A549 (cell line): ENCODE measurements around the gene RBMXL2. TPM values are rescaled to one million over a fixed set of nuclear protein-coding genes. Genes with fewer than 3 reads are reported as not detected.

ENCODE experiments used
- ATAC-seq, 2 experiments: fragments of 200-7000 bp in 1 of 2; fragments of >200 bp in 1 of 2; cut with Nextera tagmentation in 1 of 2; cut with Tn5 transposase in 1 of 2; 3 replicates each; pipeline versions ENCODE4 v1.8.0 to v1.9.1; 2018 to 2020; ENCODE audit warnings: mild to moderate bottlenecking in 1 of 2, moderate library complexity in 1 of 2
- CTCF ChIA-PET: fragments of 300-600 bp; sonication (Branson Sonifier 250); formaldehyde crosslinking; extraction: SDS; loops from one replicate; lab custom pipeline; 2021; ENCODE audit warnings: antibody characterized with exemption, inconsistent platforms; lab: Yijun Ruan, JAX
- POLR2A ChIA-PET: fragments of 350-600 bp; formaldehyde crosslinking; extraction: SDS; loops from one replicate; lab custom pipeline; 2021; ENCODE audit warnings: antibody characterized with exemption, inconsistent platforms; lab: Yijun Ruan, JAX
- DNase-seq, 2 experiments: peaks; one replicate each; pipeline versions ENCODE4 v3.0.0 to v3.0.0-alpha.2; 2011 to 2016; ENCODE audit warnings: low read depth in 1 of 2, low spot score in 1 of 2
- FAIRE-seq: peaks from 2 replicates; lab custom pipeline; 2011; peaks lifted over from hg19 to GRCh38; lab: Jason Lieb, UNC
- H3K27ac ChIP-seq, 2 experiments: fragments of >200 bp; sonication (Bioruptor Twin); formaldehyde crosslinking; 3 replicates each; pipeline ENCODE4 v1.5.1; 2016 to 2017
- H3K4me1 ChIP-seq: fragments of >200 bp; sonication (Bioruptor Twin); formaldehyde crosslinking; 3 replicates; pipeline ENCODE4 v1.6.1; 2016
- H3K4me2 ChIP-seq: fragments of >200 bp; sonication (Bioruptor Twin); formaldehyde crosslinking; 3 replicates; pipeline ENCODE4 v1.6.1; 2016
- H3K4me3 ChIP-seq: fragments of >200 bp; sonication (Bioruptor Twin); formaldehyde crosslinking; 3 replicates; pipeline ENCODE4 v1.5.1; 2016
- H3K9me3 ChIP-seq: fragments of >200 bp; sonication (Bioruptor Twin); formaldehyde crosslinking; 3 replicates; pipeline ENCODE4 v1.6.1; 2016
- BCL3 ChIP-seq: fragments of >200 bp; sonication (Bioruptor Twin); formaldehyde crosslinking; IDR thresholded peaks from 3 replicates; pipeline ENCODE4 v1.6.1; 2016
- CBX2 ChIP-seq: fragments of 200-600 bp; sonication (generic); IDR thresholded peaks from 2 replicates; pipeline ENCODE4 v1.6.1; 2016; ENCODE audit warnings: low read depth, mild to moderate bottlenecking, borderline replicate concordance
- EHF ChIP-seq: fragments of 250-450 bp; sonication (Bioruptor Pico); IDR thresholded peaks from 2 replicates; pipeline ENCODE4 v1.5.0; 2020; ENCODE audit warnings: mild to moderate bottlenecking
- EHMT2 ChIP-seq: fragments of 200-600 bp; sonication (generic); IDR thresholded peaks from 2 replicates; pipeline ENCODE4 v1.6.1; 2016; ENCODE audit warnings: antibody characterized with exemption, low read depth, mild to moderate bottlenecking, moderate library complexity
- ESRRA ChIP-seq: fragments of 150-350 bp; IDR thresholded peaks from 2 replicates; pipeline ENCODE4 v1.6.1; 2014; ENCODE audit warnings: mild to moderate bottlenecking, low read length, borderline replicate concordance
- FOSB ChIP-seq: fragments of 250-450 bp; sonication (Bioruptor Pico); IDR thresholded peaks from 2 replicates; pipeline ENCODE4 v1.5.0; 2020; ENCODE audit warnings: mild to moderate bottlenecking, moderate library complexity
- FOXS1 ChIP-seq: fragments of 250-450 bp; sonication (Bioruptor Pico); IDR thresholded peaks from 2 replicates; pipeline ENCODE4 v1.5.0; 2020; ENCODE audit warnings: mild to moderate bottlenecking, moderate library complexity
- HDAC2 ChIP-seq: fragments of 200-600 bp; sonication (generic); IDR thresholded peaks from 2 replicates; pipeline ENCODE4 v1.6.1; 2016
- JUN ChIP-seq, 2 experiments: fragments of >200 bp; sonication (Bioruptor Twin); formaldehyde crosslinking; IDR thresholded peaks; 2 replicates in 1 of 2; 3 replicates in 1 of 2; pipeline ENCODE4 v1.6.1; 2016 to 2017
- JUNB ChIP-seq: fragments of >200 bp; sonication (Bioruptor Twin); formaldehyde crosslinking; IDR thresholded peaks from 2 replicates; pipeline ENCODE4 v1.6.1; 2016
- KDM5A ChIP-seq: fragments of 200-600 bp; sonication (generic); IDR thresholded peaks from 2 replicates; pipeline ENCODE4 v1.6.1; 2016; ENCODE audit warnings: antibody characterized with exemption, mild to moderate bottlenecking
- MAX ChIP-seq: IDR thresholded peaks from 2 replicates; pipeline ENCODE4 v1.6.1; 2012
- MAZ ChIP-seq: fragments of 150-350 bp; IDR thresholded peaks from 2 replicates; pipeline ENCODE4 v1.6.1; 2014; ENCODE audit warnings: antibody characterized with exemption, low read depth, low read length, borderline replicate concordance
- NPAS2 ChIP-seq: fragments of 250-450 bp; sonication (Bioruptor Pico); IDR thresholded peaks from 2 replicates; pipeline ENCODE4 v1.8.0; 2022; ENCODE audit warnings: mild to moderate bottlenecking, moderate library complexity, borderline replicate concordance
- NR3C1 ChIP-seq: fragments of >200 bp; sonication (Bioruptor Twin); formaldehyde crosslinking; IDR thresholded peaks from 3 replicates; pipeline ENCODE4 v1.6.1; 2017
- PBX3 ChIP-seq: IDR thresholded peaks from 2 replicates; pipeline ENCODE4 v1.6.1; 2012
- PHF8 ChIP-seq: fragments of 200-600 bp; sonication (generic); IDR thresholded peaks from 2 replicates; pipeline ENCODE4 v1.6.1; 2016; ENCODE audit warnings: low read depth, mild to moderate bottlenecking, antibody characterized with exemption, moderate library complexity, borderline replicate concordance
- POLR2AphosphoS2 ChIP-seq: conservative IDR thresholded peaks from 2 replicates; pipeline ENCODE4 v1.6.1; 2012; ENCODE audit warnings: low read length, improper control_type of control experiment, inconsistent platforms
- RAD21 ChIP-seq, 2 experiments: fragments of >200 bp in 1 of 2; sonication (Bioruptor Twin) in 1 of 2; formaldehyde crosslinking in 1 of 2; IDR thresholded peaks in 1 of 2; conservative IDR thresholded peaks in 1 of 2; 2 replicates in 1 of 2; 3 replicates in 1 of 2; pipeline ENCODE4 v1.6.1; 2012 to 2018; ENCODE audit warnings: inconsistent platforms in 1 of 2
- RARB ChIP-seq: fragments of 250-450 bp; sonication (Bioruptor Pico); IDR thresholded peaks from 2 replicates; pipeline ENCODE4 v1.8.0; 2021; ENCODE audit warnings: mild to moderate bottlenecking, moderate library complexity
- RCOR1 ChIP-seq: fragments of 150-350 bp; IDR thresholded peaks from 2 replicates; pipeline ENCODE4 v1.6.1; 2014; ENCODE audit warnings: antibody characterized with exemption, low read length, low read depth
- RNF2 ChIP-seq: fragments of 200-600 bp; sonication (generic); IDR thresholded peaks from 2 replicates; pipeline ENCODE4 v1.6.1; 2016; ENCODE audit warnings: low read depth, mild to moderate bottlenecking, antibody characterized with exemption, moderate library complexity, borderline replicate concordance
- ZFP36 ChIP-seq: fragments of 450-650 bp; IDR thresholded peaks from 2 replicates; pipeline ENCODE4 v1.6.1; 2014; ENCODE audit warnings: borderline replicate concordance; ENCODE audit not compliant: partially characterized antibody
- ZSCAN20 ChIP-seq: fragments of 250-450 bp; sonication (Bioruptor Pico); IDR thresholded peaks from 2 replicates; pipeline ENCODE4 v1.8.0; 2022; ENCODE audit warnings: mild to moderate bottlenecking, moderate library complexity
- WGBS: methylation state at CpG from one replicate; pipeline ENCODE4 v1.1.6; 2017; ENCODE audit errors: missing lambda C conversion rate; 5-methylcytosine and 5-hydroxymethylcytosine counted together
- polyA plus RNA-seq, 4 experiments: library from polyadenylated mRNA; depleted of rRNA in 3 of 4; stranded (reverse); fragments of >200 nt; fragmentation: RNase III in 1 of 4; extraction: RNeasy Plus Mini Kit Qiagen cat#74134 plus additional on column Dnase treatment in 1 of 4; gene quantifications; 2 replicates in 3 of 4; 3 replicates in 1 of 4; pipeline ENCODE4 v1.2.3, GENCODE V29; 2011 to 2017
- TF ChIP-seq, protein P1 (sequence below): fragments of >200 bp; sonication (Bioruptor Twin); formaldehyde crosslinking; IDR thresholded peaks from 2 replicates; pipeline ENCODE4 v1.6.1; 2016

Gene RBMXL2
- polyA plus RNA-seq, 2 of the 4 experiments (the other 2 are of a cell fraction): not detected

DNA sequence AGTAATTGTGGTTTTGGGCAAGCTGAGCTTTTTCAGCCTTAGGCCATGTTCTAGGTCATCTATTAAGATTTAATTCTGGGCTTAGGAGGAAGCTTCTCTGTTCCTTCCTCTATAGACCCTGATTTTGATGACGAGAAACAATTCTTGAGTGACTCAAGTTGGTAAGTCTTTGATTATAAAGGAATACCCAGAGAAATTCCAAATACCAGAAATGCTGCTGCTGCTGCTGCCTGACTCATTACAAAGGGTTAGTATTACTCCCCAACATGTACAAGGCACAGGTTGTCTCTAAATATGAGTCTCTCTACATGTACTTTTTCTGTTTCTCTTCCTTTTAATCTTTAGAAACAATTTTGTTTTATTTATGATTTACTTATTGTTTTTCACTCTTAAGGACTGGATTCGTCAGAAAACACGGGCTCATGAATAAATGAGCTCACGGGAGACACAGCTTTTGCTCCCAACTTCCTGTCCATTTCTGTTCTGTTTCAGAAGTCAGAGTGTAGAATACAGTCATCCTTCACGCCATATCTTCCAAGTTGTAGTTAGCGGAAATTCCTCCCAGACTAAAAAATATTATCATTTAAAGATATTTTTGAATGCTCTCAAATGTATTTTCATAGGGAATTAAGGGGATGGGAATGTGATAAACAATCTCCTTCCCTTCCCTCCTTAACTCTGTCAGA is 31.8 kb upstream of the RBMXL2 start:
- ChIA-PET CTCF (interaction anchor here (0.6 kb wide), 1 partner anchor 523 kb away, joined by 4 read pairs; no protein-coding TSS in a partner anchor), POLR2A (no interaction called here)
- DNase-seq (no peak), ATAC-seq (no peak), FAIRE-seq (no peak)
- Histone ChIP-seq H3K4me3 (no peak overlapping the region), H3K27ac (no peak overlapping the region), H3K4me2 (no peak overlapping the region), H3K9me3 (no peaks in the 10 kb centered on the region), H3K4me1 (no peaks in the 10 kb centered on the region)
- TF ChIP-seq POLR2AphosphoS2 (no peak), RARB (no peak), ZSCAN20 (no peak), RCOR1 (no peak), EHF (CRISPR knock-in tag) (no peak), ZFP36 (no peak), ESRRA (no peak), BCL3 (no peak)
- TF ChIP-seq, protein P1, sequence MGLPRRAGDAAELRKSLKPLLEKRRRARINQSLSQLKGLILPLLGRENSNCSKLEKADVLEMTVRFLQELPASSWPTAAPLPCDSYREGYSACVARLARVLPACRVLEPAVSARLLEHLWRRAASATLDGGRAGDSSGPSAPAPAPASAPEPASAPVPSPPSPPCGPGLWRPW: no peak
- 20% methylated on average over 6 of the region's 6 CpGs for WGBS

GRCh38 chr11:7057641-7058040 is 31.2 kb upstream of the RBMXL2 start:
- no peak for TF ChIP-seq HDAC2
- TF ChIP-seq CBX2: no peak
- no peak for TF ChIP-seq JUN (IDR thresholded peaks at IDR 0.05)
- no peak for TF ChIP-seq RCOR1
- no peak for TF ChIP-seq RNF2
- no peak for TF ChIP-seq NR3C1
- no peak for TF ChIP-seq PBX3
- TF ChIP-seq PHF8: no peak
- TF ChIP-seq NPAS2 (CRISPR knock-in tag): no peak
- TF ChIP-seq KDM5A: no peak
- no peak for TF ChIP-seq ESRRA
- no peak for TF ChIP-seq FOXS1 (CRISPR knock-in tag)
- no peak for TF ChIP-seq RAD21 (conservative IDR thresholded peaks at IDR 0.05 in 1 of 2, IDR thresholded peaks at IDR 0.05 in 1 of 2)
- FAIRE-seq (no peak), ATAC-seq (no peak), DNase-seq (no peak)
- POLR2A ChIA-PET: no interaction called here
- Histone ChIP-seq H3K9me3 (no peaks in the 10 kb centered on the region), H3K4me2 (no peak overlapping the region), H3K4me3 (no peak overlapping the region), H3K27ac (no peak overlapping the region), H3K4me1 (no peaks in the 10 kb centered on the region)
- WGBS: 6% methylated on average over 2 of the region's 2 CpGs
- CTCF ChIA-PET: no interaction called here

DNA sequence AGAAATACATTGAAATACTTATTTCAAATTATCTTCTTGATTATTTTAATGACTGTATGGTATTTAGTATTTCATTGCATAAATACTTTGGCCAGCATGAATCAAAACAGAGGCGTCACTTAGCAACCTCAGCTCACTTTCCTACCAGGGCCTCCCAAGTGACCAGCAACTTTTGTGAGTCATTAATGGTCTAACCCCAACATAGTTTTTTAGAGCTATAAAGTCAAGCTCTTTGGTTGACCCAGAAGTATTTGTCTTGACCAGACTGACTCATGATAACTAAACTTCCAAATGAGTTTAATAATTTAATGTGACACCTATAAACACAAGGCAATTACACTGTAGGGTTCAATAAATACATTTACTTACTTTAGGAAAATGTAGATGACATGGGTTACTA is 27.9 kb upstream of the RBMXL2 start:
- H3K9me3 ChIP-seq: no peaks in the 10 kb centered on the region
- H3K4me2 ChIP-seq: no peak overlapping the region
- H3K27ac ChIP-seq: no peak overlapping the region
- TF ChIP-seq, protein P1: no peak
- TF ChIP-seq MAZ (no peak), CBX2 (no peak), JUNB (no peak), EHMT2 (no peak), MAX (no peak), FOSB (CRISPR knock-in tag) (no peak), RARB (no peak), RNF2 (no peak)
- 0% methylated on average over 1 of the region's 1 CpG for WGBS
- CTCF ChIA-PET: interaction anchor here (0.9 kb wide), 1 partner anchor 305 kb away, joined by 3 read pairs; no protein-coding TSS in a partner anchor
- ATAC-seq (no peak), FAIRE-seq (no peak), DNase-seq (no peak)
- no peak overlapping the region for H3K4me3 ChIP-seq
- POLR2A ChIA-PET: no interaction called here
- no peaks in the 10 kb centered on the region for H3K4me1 ChIP-seq
